ENCODE measurements around the gene TPD52L2. TPM values are rescaled to one million over a fixed set of nuclear protein-coding genes. Genes with fewer than 3 reads are reported as not detected.
"Not testable (repeated sequence)": the region's sequence is repeated elsewhere in the genome, so short reads cannot be mapped to it uniquely, and the experiment has no call there.

Gene TPD52L2
- total RNA-seq, 1 experiment from 2014 or later = 174 TPM

DNA sequence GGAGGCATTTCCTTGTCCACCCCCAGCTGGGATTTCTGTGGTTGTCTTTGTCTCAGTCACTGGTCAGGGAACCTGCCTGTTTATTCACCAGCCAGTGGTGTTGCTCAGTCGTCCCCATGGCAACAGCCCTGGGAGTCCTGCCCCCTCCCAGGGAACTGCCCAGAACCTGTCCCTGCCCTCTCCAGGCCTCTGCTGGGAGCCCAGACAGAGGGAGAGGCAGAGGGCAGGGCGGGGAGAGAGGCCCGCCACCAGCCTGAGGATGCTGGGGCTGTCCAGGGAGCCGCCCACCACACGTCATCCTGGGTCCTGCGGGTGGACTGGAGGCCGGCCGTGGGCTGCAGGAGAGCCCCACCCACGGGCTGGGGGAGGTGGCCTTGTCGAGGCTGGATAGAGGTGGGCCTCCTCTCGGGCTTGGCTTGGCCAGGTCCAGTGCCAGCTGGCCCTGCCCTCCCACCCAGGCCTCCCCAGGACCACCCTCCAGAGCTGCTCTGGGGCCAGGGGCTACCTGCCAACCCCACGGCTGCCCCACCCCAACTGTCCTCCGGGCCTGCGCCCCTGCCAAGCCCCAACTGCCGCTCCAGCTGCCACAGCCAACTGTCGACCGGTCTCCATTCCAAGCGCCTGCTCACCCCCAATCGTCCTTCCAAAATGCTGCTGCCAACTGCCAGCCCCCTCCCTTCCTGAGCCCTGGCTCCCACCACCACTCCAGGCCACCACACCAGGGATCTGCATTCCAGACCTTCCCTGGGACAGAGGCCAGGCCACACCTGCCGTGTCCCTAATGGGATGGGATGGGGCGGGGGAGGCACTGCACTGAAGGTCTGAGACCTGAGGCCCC is 29.8 kb upstream of the TPD52L2 start:
- peak; percentile 100 for DNase-seq (ENCODE audit: low spot score)

DNA sequence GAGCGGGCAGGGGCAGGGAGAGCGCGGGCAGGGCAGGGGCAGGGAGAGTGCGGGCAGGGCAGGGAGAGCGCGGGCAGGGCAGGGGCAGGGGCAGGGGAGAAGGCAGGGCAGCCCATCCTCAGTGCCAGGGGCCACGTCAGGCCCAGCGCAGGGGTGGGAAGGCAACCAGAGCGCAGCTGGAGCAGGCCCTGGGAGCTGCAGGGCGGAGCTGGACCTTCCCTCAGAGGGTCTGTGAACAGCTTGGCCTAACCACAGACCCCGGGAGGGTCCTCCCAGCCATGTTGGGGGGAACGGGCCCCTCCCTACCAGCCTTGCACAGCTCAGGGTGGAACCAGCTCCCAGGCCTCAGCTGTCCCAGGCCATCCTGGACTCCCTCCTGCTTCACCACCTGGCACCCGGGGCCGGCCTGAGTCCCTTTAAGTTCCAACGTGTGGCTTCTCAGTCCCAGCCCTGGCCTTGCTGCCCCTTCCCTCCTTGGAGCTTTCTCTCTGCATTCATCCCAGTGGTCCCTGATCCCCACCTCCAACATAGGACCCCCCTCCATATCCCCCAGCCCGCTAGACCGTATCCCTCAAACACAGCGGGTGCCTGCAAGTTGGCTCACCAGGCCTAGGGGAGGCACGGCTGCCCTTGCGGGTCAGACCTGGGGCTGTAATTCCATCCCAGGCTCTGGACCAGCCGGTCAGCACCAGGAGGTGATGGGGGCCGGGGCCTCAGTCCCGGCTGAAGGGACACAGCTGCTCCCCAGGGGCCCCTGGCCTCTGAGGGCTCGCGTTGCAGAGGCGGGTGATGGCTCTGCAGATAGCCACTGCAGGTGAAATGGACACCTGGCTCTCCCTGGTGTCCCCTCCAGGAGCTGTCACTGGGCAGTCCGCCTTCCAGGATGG is 28.4 kb upstream of the TPD52L2 start:
- DNase-seq (ENCODE audit: low spot score) = no peak

- no peak for DNase-seq (ENCODE audit: low spot score)
Measured at GRCh38 chr20:63837479-63837878, 27.6 kb upstream of the TPD52L2 start.

- DNase-seq (ENCODE audit: low spot score) = no peak
Measured at GRCh38 chr20:63839620-63840019, 25.4 kb upstream of the TPD52L2 start.

DNA sequence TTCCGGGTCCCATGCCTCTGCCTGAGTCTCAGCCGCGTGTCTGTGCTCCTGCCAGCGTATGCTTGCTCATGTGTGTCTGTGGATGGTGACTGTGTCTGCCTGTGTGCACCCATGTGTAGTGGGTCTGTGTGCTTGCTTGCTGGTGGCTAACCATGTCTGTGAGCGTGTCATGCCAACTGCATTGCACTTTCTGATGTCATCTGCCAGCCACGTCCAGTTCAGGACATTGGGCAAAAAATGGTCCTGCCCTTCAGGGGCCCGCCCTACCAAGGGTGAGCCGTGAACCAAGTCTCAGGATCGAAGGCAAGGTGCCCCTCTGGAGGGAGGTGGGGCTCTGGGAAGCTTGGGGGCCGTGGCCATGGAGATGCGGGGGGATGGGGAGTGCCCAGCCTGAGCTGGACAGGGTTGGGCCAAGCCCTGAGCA is 24.7 kb upstream of the TPD52L2 start:
- no peak for DNase-seq (ENCODE audit: low spot score)

DNA sequence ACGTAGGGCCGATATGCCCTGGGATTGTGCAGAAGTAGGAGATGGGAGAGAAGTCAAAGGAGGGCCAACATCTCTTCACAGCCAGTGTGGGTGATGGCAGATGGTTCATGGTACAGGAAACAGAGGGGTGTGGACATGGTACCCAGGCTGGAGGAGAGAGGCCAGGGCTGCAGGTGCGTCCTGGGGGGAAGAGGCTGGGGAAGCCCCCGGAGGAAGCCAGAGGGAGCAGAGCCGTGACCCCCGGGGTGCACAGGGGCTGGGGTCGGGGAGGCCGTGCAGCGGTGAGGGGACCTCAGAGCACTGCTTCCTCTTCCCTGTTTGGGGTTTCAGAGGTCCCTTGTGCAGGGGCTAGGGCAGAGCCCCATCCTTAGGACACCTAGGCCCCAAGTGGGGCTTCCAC is 22.8 kb upstream of the TPD52L2 start:
- DNase-seq (ENCODE audit: low spot score) = no peak

DNA sequence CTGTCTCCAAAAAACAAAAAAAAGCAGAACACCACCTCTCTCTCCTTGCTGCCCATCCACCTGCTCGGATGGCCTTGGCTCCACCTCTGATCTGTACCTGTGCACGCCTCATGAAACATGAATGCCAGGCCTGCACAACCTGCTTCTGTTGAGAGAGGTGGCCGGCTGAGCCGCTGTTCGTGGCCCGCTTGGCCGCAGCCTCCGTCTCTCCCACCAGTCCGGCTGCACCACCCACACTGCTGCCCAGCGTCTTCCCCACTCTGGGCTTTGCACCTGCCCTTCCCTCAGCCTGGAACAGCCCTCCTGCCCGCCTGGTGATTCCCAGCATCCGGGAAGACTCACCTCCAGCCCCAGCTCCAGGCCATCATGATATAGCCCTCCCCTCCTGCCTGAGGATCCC is 21.8 kb upstream of the TPD52L2 start:
- no peak for DNase-seq (ENCODE audit: low spot score)

- no peak for DNase-seq (ENCODE audit: low spot score)
Measured at GRCh38 chr20:63843778-63844177, 21.3 kb upstream of the TPD52L2 start.

DNA sequence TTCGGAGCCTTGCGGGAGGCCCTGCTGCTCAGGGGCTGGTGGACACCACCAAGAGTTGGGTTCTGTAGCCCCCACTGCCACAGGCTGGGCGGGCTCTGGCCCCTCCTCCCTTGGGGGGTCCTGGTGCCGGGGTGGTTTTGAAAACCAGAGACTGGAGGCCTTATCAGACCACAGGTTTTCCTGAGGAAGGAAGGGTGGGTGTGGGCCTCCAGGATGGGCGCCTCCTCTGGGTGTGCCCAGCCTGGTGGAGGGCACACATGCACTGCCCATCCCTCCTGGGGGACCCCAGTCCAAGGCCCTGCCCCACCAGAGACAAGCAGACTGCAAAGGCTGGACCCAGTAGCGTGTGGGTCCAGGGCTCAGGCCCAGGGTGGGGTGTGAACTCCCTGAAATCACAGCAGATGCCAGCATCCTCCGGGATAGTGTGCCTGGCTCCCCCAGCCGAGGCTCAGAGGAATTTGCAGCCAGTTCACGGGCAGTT is 20.5 kb upstream of the TPD52L2 start:
- no peak for DNase-seq (ENCODE audit: low spot score)

DNA sequence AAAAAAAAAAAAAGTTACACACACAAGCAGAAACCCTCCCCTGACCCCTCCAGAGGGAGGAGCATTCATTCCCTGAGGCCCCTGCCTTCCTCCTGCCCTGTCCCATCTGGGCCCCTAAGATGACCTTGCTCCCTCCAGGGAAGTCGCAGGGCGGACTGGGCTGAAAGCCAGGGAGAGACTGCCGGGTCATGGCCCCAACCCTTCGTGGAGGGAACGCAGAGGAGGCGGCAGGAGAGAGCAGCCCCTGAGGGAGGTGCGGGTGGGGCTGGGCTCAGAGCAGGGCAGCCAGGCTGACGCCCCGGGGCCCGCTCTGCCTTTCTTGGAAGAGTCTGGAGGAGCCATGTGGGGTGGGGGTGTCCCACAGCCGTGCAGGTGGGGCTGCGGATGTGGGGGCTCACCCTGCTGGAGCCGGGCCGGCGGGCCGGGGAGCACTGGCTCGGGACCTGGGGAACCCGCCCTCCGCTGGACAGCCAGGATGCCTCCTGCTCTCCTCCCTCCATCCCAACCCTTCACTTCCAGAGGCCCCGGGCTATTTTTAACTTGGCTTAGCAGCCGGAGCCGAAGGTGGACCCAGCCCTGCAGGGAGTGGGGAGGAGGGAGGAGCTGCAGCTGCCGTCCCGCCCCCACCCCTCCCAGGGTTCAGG is 18.8 kb upstream of the TPD52L2 start:
- DNase-seq (ENCODE audit: low spot score) = peak; percentile 81

DNA sequence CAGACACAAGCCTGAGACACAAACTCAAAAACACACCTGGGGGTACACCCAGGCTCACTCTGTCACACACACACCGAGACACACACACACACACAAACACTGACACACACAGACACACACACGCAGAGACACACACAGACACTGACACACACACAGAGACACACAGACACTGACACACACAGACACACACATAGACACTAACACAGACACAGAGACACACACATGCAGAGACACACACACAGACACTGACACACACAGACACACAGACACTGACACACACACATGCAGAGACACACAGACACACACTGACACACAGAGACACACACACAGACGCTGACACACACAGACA is 18.2 kb upstream of the TPD52L2 start:
- DNase-seq (ENCODE audit: low spot score) = no peak

- DNase-seq (ENCODE audit: low spot score) = peak; percentile 74
Measured at GRCh38 chr20:63847237-63848002, 17.6 kb upstream of the TPD52L2 start.

- no peak for DNase-seq (ENCODE audit: low spot score)
Measured at GRCh38 chr20:63848003-63848911, 16.8 kb upstream of the TPD52L2 start.

DNA sequence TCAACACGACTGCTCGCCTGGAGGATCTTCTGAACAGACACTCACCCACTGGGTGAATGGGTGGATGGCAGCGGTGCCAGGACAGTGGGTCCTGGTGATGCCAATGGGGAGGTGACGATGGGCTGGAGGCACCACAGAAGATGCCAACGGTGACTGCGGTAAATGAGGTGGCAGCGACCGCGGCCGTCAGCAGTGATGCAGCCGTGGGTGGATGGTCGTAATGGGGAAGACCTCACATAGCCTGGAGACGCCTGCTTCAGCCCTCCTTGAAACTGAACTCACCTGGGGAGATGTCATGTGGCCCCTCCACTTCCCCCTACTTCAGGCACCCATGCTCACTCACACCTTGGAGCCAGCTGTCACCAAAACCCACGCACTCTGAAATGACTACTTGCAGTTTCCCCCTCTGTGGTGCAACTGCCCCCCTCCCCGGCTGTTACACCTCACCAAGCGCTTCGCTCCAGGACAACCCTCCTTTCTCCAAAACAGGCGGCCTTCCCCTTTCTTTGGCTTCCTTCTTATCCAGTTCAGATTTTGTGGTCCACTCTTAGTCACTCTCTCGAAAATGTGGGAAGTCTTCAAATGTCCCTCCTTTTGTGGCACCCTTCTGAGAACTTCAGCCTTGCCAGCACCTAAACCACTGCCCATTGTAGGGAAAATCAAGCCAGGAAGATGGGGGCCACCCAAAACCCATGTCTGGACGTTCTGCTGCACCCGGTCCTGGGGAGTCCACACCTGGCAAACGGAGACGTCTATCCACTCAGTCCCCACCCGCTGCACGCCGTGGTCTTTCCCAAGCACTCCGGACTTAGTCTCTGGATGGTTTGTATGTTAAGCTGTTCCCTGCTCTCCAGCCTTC is 14.2 kb upstream of the TPD52L2 start:
- no peak for DNase-seq (ENCODE audit: low spot score)

DNA sequence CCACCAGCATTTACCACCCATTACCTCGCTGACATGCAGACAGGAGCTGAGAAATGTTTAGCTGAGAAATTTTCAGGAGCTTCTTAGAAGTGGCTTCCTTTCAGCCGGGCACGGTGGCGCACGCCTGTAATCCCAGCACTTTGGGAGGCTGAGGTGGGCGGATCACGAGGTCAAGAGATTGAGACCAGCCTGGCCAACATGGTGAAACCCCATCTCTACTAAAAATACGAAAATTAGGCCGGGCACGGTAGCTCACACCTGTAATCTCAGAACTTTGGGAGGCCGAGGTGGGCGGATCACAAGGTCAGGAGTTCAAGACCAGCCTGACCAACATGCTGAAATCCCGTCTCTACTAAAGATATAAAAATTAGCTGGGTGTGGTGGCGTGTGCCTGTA is 13.5 kb upstream of the TPD52L2 start:
- DNase-seq (ENCODE audit: low spot score) = not testable (repeated sequence)

DNA sequence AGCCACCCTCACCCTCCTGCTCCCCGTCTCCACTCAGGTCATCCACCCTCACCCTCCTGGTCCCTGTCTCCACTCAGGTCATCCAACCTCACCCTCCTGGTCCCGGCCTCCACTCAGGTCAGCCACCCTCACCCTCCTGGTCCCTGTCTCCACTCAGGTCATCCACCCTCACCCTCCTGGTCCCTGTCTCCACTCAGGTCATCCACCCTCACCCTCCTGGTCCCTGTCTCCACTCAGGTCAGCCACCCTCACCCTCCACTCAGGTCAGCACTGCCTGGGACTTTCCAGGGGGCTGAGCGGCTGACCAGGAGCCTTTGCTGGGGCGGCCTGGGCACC is 11.4 kb upstream of the TPD52L2 start:
- DNase-seq (ENCODE audit: low spot score) = not testable (repeated sequence)

DNA sequence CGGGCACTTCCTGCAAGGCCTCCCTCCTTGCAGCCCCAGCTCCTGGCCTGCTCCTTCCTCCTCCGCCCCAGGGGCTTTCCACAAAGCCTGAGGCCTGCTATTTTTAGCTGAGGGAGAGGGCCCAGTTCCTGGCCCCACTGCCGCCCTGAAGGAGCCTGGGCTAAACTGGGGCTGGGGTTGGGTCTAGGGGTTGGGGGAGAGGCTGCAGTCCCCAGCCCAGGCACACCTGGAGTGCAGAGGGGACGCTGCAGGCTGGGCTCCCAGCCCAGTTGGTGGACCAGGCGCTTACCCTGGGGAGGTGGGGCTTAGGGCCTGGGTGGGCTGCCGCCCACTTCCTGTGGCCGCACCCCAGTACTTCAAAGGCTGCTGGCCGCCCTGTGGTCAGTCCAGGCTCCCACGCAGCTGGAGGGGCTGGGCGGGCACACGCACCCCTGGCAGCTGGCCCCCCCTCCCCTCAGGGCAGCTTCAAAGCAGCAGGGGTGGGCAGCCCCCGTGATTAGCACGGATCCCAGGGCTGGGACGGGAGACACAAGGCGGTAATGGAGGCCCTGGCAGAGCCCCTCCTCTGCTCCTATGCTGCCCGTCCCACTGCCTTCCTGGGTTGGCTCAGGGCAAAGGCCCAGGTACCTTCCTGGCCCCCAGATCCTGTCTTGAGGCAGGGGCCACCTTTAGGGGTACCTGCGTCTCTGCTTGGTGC is 10.9 kb upstream of the TPD52L2 start:
- DNase-seq (ENCODE audit: low spot score) = peak; percentile 80

DNA sequence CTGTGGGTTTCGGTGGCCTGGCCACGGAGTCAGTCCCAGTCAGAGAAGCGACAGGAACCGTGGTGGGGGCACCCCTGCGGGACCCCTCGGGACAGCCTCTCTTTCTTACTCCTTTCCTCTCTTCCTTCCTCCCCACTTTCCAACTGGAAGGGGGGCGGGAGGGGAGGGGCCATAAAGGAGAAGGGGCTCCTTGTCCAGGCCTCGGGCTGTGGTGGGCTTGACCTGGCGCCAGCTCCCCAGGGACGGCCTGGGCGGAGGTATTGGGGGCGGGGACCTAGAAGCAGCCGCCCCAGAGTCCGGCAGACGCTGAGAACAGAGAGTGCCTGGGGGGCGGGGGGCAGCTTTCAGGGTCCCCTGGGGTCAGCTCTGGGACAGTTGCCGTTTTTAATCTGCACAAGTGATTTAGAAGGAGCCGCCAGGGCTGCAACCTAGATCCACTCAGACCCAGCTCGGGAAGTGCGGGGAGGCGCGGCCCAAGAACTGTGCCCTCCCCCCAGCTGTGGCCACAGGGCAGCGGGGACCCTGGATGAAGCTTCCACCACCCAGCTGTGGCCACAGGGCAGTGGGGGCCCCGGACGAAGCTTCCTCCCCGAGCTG is 10.2 kb upstream of the TPD52L2 start:
- DNase-seq (ENCODE audit: low spot score) = no peak
